Mesodermal cell (in vitro differentiated cells): ENCODE measurements around the gene SEMA5A.

Experiments
- H3K27ac ChIP-seq: 2 replicates; pipeline ENCODE4 v1.7.0; 2013; ENCODE audit warnings: mild to moderate bottlenecking, low read depth, low read length, moderate library complexity; ENCODE audit not compliant: severe bottlenecking
- H3K36me3 ChIP-seq: 2 replicates; pipeline ENCODE4 v1.7.1; 2013; ENCODE audit warnings: mild to moderate bottlenecking, low read length, moderate library complexity; ENCODE audit not compliant: control insufficient read depth, insufficient read depth
- H3K4me1 ChIP-seq: one replicate; pipeline ENCODE4 v1.7.1; 2013; ENCODE audit warnings: mild to moderate bottlenecking, low read length; ENCODE audit not compliant: insufficient read depth, control insufficient read depth, poor library complexity, severe bottlenecking
- H3K4me3 ChIP-seq: 2 replicates; pipeline ENCODE4 v1.7.0; 2013; ENCODE audit warnings: low read length, control low read depth, mild to moderate bottlenecking; ENCODE audit not compliant: insufficient read depth, poor library complexity, severe bottlenecking; ENCODE audit errors: extremely low read depth
- H3K9me3 ChIP-seq: 2 replicates; pipeline ENCODE4 v1.7.1; 2013; ENCODE audit warnings: mild to moderate bottlenecking, low read length, moderate library complexity; ENCODE audit not compliant: control insufficient read depth
- WGBS, 2 experiments: methylation state at CpG; one replicate each; pipeline ENCODE4 v1.1.5; 2013; ENCODE audit warnings: missing lambda C conversion rate in 2 of 2; ENCODE audit not compliant: insufficient coverage in 2 of 2; 5-methylcytosine and 5-hydroxymethylcytosine counted together

SEMA5A gene

DNA sequence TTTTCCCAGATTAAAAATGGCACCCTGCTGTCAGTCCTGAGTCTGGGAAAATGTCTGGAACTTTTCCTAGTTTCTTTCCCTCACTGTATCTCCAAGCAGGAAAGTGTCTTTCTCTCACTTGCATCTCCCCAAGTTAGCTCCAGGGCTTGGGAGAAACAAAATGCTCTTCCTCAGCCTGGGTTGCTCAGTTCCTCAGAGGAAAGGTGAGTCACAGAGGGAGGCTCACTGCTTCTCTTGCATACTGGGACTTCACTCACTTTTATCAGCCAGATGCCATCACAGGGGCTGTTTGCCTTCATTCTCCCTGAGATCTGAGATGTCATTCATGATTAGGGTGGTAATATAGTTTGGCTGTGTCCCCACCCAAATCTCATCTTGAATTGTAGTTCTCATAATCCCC is 519.9 kb downstream of the SEMA5A start:
- Histone ChIP-seq H3K27ac (no peak overlapping the region), H3K4me1 (no peaks in the 10 kb centered on the region), H3K36me3 (no peaks in the 10 kb centered on the region), H3K4me3 (no peak overlapping the region), H3K9me3 (no peaks in the 10 kb centered on the region)

DNA sequence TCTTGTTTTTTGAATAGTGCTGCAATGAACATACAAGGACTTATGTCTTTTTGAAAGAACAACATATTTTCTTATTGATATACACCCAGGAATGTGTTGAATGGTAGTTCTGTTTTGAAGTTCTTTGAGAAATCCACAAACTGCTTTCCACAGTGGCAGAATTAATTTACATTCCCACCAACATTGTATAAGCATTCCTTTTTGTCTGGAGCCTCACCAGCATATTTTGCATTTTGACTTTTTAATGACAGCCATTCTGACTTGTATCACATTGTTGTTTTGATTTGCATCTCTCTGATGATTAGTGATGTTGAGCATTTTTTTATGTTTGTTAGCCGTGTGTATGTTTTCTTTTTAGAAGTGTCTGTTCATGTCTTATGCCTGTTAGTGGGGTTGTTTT is 524.9 kb downstream of the SEMA5A start:
- H3K36me3 ChIP-seq = no peaks in the 10 kb centered on the region
- H3K27ac ChIP-seq = no peak overlapping the region
- no peaks in the 10 kb centered on the region for H3K4me1 ChIP-seq
- no peaks in the 10 kb centered on the region for H3K9me3 ChIP-seq
- WGBS, 2 experiments = 60% methylated on average over 1 of the region's 1 CpG; no CpG with 5 or more reads in 1 of the 2 experiments
- H3K4me3 ChIP-seq = no peak overlapping the region

DNA sequence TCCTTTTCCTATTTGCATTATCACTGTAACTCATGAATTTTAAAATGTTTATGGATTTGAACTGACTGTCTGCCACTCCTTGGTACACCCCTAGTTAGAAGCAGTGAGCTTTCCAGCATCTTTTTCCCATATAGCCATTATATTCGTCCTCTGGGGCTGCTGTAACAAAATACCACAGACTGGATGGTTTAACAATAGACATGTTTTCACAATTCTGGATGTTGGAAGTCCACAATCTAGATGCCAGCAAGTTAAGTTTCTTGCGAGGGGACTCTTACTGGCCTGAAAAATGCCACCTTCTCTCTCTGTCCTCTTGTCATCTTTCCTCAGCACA is 530.0 kb downstream of the SEMA5A start:
- H3K27ac ChIP-seq = peak overlapping the region; percentile 10
- H3K36me3 ChIP-seq = no peaks in the 10 kb centered on the region
- no peak overlapping the region for H3K4me3 ChIP-seq
- 85 to 100% methylated on average over 1 to 2 of the region's 2 CpGs for WGBS, 2 experiments
- no peaks in the 10 kb centered on the region for H3K9me3 ChIP-seq
- peaks cover 4% of the 10 kb centered on the region for H3K4me1 ChIP-seq

DNA sequence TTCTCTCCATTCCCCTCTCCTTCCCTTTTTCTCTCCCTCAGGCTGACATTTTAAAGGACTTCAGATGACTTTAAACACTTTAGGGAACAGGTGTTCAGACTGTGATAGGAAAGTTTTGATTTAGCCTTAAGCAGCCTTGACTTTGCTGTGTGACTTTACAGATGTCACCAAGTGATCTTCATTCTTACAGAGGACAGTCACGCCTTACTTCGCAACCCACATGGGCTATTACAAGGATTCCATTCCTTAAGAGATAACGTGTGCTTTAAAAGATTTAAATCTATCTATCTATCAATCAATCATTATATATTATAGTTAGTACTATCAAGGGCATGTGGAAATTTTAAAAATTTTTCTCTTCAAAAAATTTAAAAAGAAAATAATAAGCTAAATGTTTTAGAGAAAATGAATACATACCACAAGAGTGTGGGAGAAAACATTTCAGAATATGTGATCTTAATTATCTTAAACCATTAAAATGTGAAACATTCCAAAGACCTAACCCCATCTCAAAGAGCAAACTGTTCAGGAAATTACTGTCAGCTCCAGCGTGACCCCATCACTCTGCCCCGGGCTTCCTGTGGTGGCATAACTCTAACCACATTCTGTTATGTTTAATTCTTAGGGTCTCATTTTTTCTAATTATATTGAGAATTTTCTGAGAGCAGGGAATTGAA is 530.5 kb downstream of the SEMA5A start:
- Histone ChIP-seq H3K27ac (peak overlapping the region; percentile 23), H3K36me3 (no peaks in the 10 kb centered on the region), H3K4me3 (no peak overlapping the region), H3K9me3 (no peaks in the 10 kb centered on the region), H3K4me1 (peaks cover 4% of the 10 kb centered on the region)
- WGBS, 2 experiments = 92% methylated on average over 2 of the region's 5 CpGs; no CpG with 5 or more reads in 1 of the 2 experiments

DNA sequence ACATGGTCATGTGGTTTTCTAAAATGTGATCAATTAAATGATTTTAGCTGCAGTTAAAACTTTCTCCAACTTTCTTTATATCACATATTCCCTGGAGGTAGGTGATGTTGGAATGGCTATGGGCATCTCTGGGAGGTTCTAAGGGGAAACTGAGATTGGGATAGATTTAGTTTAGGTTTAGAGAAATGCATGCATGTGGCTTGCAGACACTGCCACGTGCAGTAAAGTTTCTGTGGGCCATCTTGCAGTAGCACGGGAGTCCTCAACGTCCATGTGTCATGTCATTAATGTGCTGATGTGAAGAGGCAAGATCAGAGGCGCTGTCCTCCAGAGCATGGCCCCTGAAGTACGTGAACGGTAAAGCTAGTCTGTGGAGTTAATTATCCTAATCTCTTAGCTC is 532.7 kb downstream of the SEMA5A start:
- Histone ChIP-seq H3K4me3 (no peak overlapping the region), H3K36me3 (no peaks in the 10 kb centered on the region), H3K9me3 (no peaks in the 10 kb centered on the region), H3K27ac (no peak overlapping the region), H3K4me1 (peaks cover 4% of the 10 kb centered on the region)
- 71 to 87% methylated on average over 3 of the region's 6 CpGs for WGBS, 2 experiments

DNA sequence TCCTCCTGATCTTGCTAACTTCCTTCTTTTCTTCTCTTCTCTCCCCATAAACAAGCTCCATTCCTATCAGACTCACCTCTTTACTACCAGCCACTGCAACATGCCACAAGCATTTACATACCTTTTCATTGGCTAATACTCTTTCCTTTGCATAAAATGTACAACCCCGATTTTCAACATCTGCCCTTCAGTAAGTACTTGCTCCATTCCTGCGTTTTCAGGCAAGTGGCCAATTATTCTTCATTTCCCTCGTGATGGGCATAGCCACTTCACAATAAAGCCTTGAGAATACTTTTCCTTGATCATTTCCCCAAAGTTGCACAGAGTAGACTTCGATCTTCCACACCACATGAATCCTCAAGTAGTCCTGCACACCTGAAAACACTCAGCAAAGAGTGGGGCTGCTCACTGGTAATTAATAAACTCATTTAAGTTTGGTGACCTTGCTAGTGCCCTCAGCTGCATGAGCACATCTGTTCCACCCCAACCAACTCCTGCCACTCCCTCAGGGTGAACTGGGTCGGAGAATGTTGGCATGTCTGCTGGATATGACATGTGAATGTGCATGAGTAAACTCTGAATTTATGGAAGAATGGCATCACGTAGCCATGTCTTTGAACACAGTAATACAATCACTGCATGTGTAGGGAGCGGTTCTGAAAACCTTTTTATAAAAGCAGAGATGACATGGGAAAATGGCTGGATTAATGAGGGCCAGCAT is 535.8 kb downstream of the SEMA5A start:
- Histone ChIP-seq H3K36me3 (no peaks in the 10 kb centered on the region), H3K4me3 (no peak overlapping the region), H3K9me3 (no peaks in the 10 kb centered on the region), H3K4me1 (peaks cover under 1% of the 10 kb centered on the region), H3K27ac (no peak overlapping the region)
- 74 to 75% methylated on average over 5 to 6 of the region's 7 CpGs for WGBS, 2 experiments

DNA sequence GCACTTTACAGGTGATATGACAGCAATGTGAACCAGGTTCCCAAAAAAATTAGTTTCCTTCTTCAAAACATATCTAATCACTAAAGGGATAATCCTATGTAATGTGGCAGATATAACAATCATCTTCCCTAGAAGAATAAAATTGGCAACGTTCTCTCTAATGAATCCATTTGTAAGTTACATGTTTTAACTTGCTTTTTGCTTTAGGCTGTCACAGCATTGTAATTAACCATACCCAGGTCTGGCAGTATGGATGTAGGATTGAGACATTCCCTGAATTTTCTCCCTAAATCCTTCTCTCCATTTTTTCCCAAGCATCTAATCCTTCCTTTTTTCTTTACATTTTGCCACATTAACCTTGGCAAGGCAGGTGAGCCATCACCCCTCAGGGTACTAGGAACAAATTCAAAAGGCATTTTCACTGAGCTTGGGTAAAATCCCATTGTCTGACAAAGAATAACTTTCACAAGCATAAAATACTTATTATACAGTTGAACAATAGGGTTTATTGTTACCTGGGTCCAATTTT is 548.3 kb downstream of the SEMA5A start:
- WGBS, 2 experiments = no CpG with 5 or more reads among the region's 1 CpG
- Histone ChIP-seq H3K27ac (no peak overlapping the region), H3K9me3 (no peaks in the 10 kb centered on the region), H3K36me3 (no peaks in the 10 kb centered on the region), H3K4me1 (no peaks in the 10 kb centered on the region), H3K4me3 (no peak overlapping the region)

DNA sequence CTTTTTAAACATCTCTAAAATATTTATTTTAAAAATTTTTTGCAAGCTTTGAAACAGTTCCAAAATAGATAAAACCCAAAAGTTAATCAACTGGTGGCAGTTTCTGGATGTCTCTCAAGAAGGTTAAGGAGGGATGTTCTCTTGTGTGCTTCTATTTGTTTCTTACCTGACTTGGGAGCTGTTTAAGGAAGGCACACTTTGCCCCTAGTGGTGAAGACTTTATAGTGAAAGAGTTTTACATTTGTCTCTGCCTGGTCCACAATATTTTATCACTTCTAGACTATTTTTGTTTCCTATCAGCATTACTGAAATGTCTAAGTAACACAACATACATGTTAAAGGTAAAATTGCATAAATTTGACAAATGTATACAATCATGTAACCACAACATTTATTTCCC is 552.8 kb downstream of the SEMA5A start:
- no peak overlapping the region for H3K4me3 ChIP-seq
- no peaks in the 10 kb centered on the region for H3K9me3 ChIP-seq
- no peaks in the 10 kb centered on the region for H3K36me3 ChIP-seq
- H3K27ac ChIP-seq = no peak overlapping the region
- H3K4me1 ChIP-seq = no peaks in the 10 kb centered on the region
